GM23338 (cell line): ENCODE data around the gene PHLPP2. TPM values are rescaled to one million over a fixed set of nuclear protein-coding genes. Genes with fewer than 3 reads are reported as not detected.

ENCODE experiments used
- CREB1 ChIP-seq: fragments of 250-450 bp; sonication (Bioruptor Pico); IDR thresholded peaks from 2 replicates; pipeline ENCODE4 v1.5.0; 2020; ENCODE audit warnings: low read depth, mild to moderate bottlenecking, moderate library complexity
- CTCF ChIP-seq, 2 experiments: fragments of 200-600 bp in 1 of 2; sonication (generic) in 1 of 2; conservative IDR thresholded peaks; 2 replicates each; pipeline versions ENCODE4 v1.5.1 to v1.6.1; 2016 to 2017; ENCODE audit warnings: antibody characterized with exemption in 2 of 2, low read depth in 2 of 2, mild to moderate bottlenecking in 2 of 2, moderate library complexity in 1 of 2
- ETS1 ChIP-seq: IDR thresholded peaks from 2 replicates; pipeline ENCODE4 v1.6.1; 2016; ENCODE audit warnings: antibody characterized with exemption
- EZH2 ChIP-seq: fragments of 200-600 bp; sonication (generic); IDR thresholded peaks from one replicate; pipeline ENCODE4 v1.8.0; 2017; ENCODE audit warnings: antibody characterized with exemption, mild to moderate bottlenecking, low read depth; ENCODE audit not compliant: unreplicated experiment
- EZH2phosphoT487 ChIP-seq: fragments of 200-600 bp; sonication (generic); IDR thresholded peaks from one replicate; pipeline ENCODE4 v1.8.1; 2018; ENCODE audit warnings: antibody characterized with exemption; ENCODE audit not compliant: unreplicated experiment
- NANOG ChIP-seq: IDR thresholded peaks from 2 replicates; pipeline ENCODE4 v1.6.1; 2016; ENCODE audit warnings: antibody characterized with exemption, borderline replicate concordance
- ZNF331 ChIP-seq: fragments of 250-450 bp; sonication (Bioruptor Pico); IDR thresholded peaks from 2 replicates; pipeline ENCODE4 v1.5.0; 2020; ENCODE audit warnings: low read depth, mild to moderate bottlenecking, moderate library complexity
- ZNF462 ChIP-seq: fragments of 250-450 bp; sonication (Bioruptor Pico); IDR thresholded peaks from 2 replicates; pipeline ENCODE4 v1.5.0; 2020; ENCODE audit warnings: mild to moderate bottlenecking, moderate library complexity
- polyA plus RNA-seq: library from polyadenylated mRNA; unstranded; fragments of >200 nt; fragmentation: Nextera tagmentation; extraction: Ambion mirVana; gene quantifications from 2 replicates; pipeline ENCODE4 v1.2.1, GENCODE V29; 2016
- total RNA-seq: library from RNA; depleted of rRNA; stranded (reverse); fragments of >200 nt; shearing (Covaris generic); gene quantifications from 2 replicates; pipeline ENCODE4 v1.2.3, GENCODE V29; 2014

Gene PHLPP2
- total and polyA plus RNA-seq, 2 experiments from 2014 or later, result 4.2 to 20.5 TPM

GRCh38 chr16:71771571-71771970, 47.1 kb upstream of the PHLPP2 start (continued):
- TF ChIP-seq ZNF462 (CRISPR knock-in tag) (no peak), EZH2 (no peak), CTCF (conservative IDR thresholded peaks at IDR 0.05; ENCODE audit: low read depth in 2 of 2) (no peak), ETS1 (no peak), CREB1 (CRISPR knock-in tag) (no peak), EZH2phosphoT487 (no peak), NANOG (no peak), ZNF331 (CRISPR knock-in tag) (no peak)
